HG02588 (cell line): ENCODE results near the gene NUP93.
A peak's percentile ranks its signal among the peaks of the same experiment; 100 is the strongest.

Source experiments
- ATAC-seq: cut with Tn5 transposase; IDR thresholded peaks from one replicate; pipeline ENCODE4 v1.9.1; 2021; ENCODE audit warnings: mild to moderate bottlenecking, moderate library complexity; ENCODE audit not compliant: unreplicated experiment

NUP93 gene

GRCh38 chr16:56885446-56886162 lies 155.7 kb downstream of the NUP93 start:
- no peak for ATAC-seq

- ATAC-seq: no peak
These were observed 156.4 kb downstream of the NUP93 start for GRCh38 chr16:56886296-56886695.

GRCh38 chr16:56886826-56887225 lies 156.9 kb downstream of the NUP93 start:
- no peak for ATAC-seq

- ATAC-seq: peak; percentile 77
These were observed 158.9 kb downstream of the NUP93 start for GRCh38 chr16:56888806-56889205.

GRCh38 chr16:56889206-56889605 lies 159.3 kb downstream of the NUP93 start:
- peak; percentile 33 for ATAC-seq

- no peak for ATAC-seq
These were observed 161.8 kb downstream of the NUP93 start for GRCh38 chr16:56891685-56892084.

- no peak for ATAC-seq
These were observed 162.8 kb downstream of the NUP93 start for GRCh38 chr16:56892705-56893104.

GRCh38 chr16:56894331-56894917 lies 164.5 kb downstream of the NUP93 start:
- no peak for ATAC-seq

- no peak for ATAC-seq
These were observed 165.9 kb downstream of the NUP93 start for GRCh38 chr16:56895813-56896212.

- ATAC-seq: no peak
These were observed 166.3 kb downstream of the NUP93 start for GRCh38 chr16:56896244-56896643.

GRCh38 chr16:56897026-56897799 lies 167.3 kb downstream of the NUP93 start:
- no peak for ATAC-seq

GRCh38 chr16:56898847-56899246 lies 168.9 kb downstream of the NUP93 start:
- no peak for ATAC-seq
